ENCODE data around the gene BABAM2.

The BABAM2 gene

DNA sequence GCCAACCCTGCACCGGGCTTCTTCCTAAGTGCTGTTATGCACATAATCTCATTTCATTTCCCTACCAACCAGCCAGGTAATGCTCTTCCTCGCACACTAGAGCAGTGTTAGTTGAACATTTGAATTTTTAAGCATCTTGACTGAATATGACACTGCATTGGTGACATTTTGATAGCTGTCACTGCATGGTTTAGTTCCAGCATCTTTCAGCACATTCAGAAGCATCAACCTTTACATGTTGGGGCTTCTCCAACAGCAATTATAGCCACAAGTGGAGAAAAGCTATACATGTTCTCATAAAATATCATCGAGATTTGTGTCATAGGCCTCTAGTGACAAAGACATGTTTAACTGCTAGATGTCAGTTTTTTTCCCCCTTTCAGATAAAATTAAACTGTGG is 272.0 kb downstream of the BABAM2 start:
- DNase-seq (ENCODE audit: low spot score), result no peak
- TF ChIP-seq, protein P1, sequence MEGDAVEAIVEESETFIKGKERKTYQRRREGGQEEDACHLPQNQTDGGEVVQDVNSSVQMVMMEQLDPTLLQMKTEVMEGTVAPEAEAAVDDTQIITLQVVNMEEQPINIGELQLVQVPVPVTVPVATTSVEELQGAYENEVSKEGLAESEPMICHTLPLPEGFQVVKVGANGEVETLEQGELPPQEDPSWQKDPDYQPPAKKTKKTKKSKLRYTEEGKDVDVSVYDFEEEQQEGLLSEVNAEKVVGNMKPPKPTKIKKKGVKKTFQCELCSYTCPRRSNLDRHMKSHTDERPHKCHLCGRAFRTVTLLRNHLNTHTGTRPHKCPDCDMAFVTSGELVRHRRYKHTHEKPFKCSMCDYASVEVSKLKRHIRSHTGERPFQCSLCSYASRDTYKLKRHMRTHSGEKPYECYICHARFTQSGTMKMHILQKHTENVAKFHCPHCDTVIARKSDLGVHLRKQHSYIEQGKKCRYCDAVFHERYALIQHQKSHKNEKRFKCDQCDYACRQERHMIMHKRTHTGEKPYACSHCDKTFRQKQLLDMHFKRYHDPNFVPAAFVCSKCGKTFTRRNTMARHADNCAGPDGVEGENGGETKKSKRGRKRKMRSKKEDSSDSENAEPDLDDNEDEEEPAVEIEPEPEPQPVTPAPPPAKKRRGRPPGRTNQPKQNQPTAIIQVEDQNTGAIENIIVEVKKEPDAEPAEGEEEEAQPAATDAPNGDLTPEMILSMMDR (IDR thresholded peaks at IDR 0.05; ENCODE audit: extremely low read depth, missing control alignments), result no peak

DNA sequence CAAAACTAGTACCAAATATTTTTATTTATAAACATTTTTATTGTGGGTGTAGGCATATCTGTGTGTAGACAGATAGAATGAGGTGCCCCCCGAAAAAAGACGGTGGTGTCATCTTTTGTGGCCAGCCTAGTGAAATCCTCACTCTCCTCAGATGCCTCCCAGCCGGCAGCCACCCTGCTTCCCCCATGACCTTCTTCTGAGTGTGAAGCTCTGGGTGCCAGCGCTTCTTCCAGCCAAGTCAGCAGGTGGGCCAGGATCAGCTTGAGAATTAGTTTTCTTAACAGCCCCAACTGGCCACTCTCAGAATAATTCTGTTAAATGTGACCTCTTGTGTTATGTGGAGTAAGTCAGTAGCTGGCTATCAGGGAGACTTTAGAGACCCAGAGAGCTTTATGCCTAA is 272.5 kb downstream of the BABAM2 start:
- TF ChIP-seq, protein P1 (IDR thresholded peaks at IDR 0.05; ENCODE audit: extremely low read depth, missing control alignments), result no peak
- no peak for DNase-seq (ENCODE audit: low spot score)

DNA sequence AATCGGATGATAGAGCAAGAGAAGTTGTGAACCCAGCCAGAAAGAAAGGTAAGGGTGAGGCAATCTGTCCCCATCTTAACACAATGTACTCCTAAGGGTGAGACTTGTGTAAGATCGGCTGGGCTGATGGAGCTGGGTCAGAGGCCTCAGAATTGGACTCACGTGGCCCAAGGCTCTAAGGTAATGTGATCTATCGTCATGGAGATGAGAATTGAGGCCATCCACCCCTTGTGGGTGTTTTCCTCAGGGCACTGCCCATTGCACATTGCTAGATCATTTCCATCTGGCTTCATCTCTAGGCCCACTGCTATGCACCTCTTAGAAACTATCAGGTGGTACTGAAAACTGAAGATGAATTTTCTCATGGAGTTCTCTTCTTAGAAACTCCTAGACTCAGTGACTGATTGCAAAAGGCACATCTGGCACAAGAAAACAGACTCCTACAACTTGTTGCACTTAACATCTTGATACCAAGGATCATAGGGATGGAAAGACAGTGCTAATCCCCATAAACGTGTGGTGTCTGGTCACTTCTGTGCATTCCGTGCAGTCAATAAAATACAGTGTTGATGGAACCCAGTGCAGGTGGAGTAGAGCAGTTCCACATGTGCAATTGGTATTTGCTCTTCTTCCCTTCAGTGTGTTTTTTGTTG is 273.2 kb downstream of the BABAM2 start:
- TF ChIP-seq, protein P1 (IDR thresholded peaks at IDR 0.05; ENCODE audit: extremely low read depth, missing control alignments), result no peak

DNA sequence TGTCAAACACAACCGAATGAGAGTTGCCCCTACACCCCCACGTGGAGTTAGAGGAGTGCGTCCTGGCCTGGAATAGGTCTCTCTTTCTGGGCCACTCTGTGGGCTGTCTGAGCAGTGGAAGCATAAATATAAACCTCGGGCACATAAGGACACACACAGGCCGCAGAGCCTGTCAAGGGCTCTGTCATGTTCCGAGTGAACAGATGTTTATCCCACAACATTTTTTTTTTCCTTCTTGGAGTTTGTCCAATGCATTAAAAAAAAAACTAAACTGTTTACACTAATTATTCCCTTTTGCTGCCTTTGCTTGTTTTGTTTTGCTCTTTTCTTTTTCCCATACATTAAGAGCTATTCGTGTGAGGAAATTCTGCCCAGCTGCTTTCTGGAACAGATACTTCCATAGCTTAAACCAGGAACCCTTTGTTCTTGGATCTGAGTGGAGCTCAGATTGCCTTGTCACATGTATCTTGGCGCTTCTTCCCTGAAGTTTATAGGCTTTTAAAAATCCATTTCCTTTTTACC is 273.8 kb downstream of the BABAM2 start:
- TF ChIP-seq, protein P1 (IDR thresholded peaks at IDR 0.05; ENCODE audit: extremely low read depth, missing control alignments), result no peak
- DNase-seq (ENCODE audit: low spot score), result no peak

More for the DNA sequence above, 273.2 kb downstream of the BABAM2 start:
- DNase-seq (ENCODE audit: low spot score), result no peak

DNA sequence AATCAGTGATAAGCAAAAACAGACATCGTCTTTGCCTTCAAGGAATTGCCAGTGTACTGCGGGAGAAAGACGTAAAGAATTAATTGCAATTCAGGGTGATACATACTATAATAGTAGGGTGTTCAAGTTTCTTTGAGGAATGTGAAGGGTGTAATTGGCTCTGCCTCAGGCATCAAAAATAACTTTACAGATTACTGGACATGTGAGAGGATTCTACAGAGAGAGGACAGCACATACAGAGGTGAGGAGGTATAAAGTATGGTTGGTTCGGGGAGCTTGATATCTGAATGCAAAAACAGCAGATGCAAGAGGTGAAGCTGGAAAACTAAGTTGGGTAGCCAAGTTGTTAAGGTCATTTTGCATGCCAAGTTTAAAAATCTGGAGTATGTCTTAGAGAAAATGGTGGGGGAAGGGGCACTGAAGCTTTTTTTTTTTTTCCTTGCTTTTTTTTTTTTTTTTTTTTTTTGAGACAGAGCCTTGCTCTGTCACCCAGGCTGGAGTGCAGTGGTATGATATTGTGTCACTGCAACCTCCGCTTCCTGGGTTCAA is 274.6 kb downstream of the BABAM2 start:
- TF ChIP-seq, protein P1 (IDR thresholded peaks at IDR 0.05; ENCODE audit: extremely low read depth, missing control alignments), result no peak
- no peak for DNase-seq (ENCODE audit: low spot score)

DNA sequence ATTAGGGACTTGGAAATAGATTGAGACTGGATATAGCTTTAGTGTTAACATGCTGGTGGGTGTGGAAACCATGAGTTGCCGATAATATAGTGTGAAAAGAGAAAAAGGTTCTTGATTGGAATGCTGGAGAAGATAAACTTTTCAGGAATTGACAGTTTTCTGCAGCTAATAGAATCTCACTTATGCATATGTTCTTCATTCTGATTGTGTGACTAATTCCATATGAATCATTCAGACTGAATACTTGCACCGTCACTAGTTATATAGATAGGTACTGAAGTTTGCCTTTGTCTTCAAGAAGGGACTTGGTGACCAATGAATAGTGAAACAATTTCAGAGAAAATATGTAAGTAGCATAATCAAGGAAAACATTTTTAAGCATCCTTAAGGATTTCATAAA is 276.4 kb downstream of the BABAM2 start:
- TF ChIP-seq, protein P1 (IDR thresholded peaks at IDR 0.05; ENCODE audit: extremely low read depth, missing control alignments), result no peak
- no peak for DNase-seq (ENCODE audit: low spot score)

DNA sequence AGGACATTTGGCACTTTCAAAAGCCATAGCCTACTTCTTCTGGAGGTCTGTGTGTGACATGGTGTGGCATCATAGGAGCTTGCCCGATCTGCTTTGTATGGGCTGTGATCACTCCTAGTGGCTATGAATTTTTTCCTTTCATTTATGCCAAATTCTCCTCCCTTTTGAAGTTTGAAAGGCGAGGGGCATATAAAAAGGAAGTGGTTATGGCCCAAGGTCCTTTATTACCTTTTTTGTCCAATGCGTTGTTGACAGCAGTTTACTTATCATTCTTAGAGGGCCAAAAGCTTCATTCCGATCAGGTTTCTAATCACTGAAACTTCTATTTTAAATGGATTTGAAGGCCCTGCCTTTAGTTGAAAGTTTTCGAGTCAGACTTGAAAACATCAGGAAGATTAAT is 277.8 kb downstream of the BABAM2 start:
- DNase-seq (ENCODE audit: low spot score), result no peak
- TF ChIP-seq, protein P1 (IDR thresholded peaks at IDR 0.05; ENCODE audit: extremely low read depth, missing control alignments), result no peak
